ENCODE measurements around the gene GOLGA7B.
A peak's percentile ranks its signal among the peaks of the same experiment; 100 is the strongest.

Gene GOLGA7B

DNA sequence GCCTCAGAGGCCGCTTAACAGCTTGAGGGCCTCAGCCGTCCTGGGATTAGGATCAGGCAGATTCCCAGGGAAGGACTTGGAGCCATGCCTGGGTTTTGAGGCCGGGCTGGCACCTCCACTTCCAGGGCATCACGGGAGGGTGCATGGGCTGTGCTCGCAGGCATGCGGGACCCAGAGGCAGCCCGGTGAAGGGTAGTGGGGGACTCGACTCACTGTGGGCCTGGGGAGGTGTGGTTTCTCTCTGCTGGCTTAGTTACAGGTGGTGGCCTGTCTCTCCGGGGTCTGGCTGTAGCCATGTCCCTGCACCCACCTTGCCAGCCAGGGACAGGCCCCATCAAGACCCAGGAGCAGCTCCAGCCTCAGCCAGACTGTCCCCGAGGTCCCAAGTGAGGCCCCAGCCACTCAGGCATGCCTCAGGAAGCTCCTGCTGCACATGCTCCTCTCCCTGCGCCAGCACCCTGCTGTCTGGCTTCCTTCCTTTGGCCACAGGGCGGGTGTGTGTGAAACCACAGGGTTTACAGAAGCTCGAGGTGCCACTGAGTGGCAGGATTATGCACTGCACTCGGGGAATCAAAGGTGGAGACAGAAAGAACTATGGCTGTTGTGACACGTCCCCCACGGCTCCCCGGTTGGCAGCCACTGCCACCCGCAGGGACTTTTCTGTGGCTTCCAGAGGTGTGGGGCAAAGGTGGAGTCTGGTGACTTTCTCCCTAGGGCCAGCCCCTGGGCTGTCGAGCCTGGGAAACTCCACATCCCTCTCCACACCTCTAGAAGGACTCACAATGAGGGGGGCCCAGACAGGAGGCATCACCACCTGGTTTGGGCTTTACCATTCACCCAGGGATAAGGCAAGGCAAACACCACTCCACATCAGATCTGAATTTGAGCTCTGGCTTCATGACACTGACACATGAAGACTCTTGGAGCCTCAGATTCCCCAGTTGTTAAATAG, 19.7 kb downstream of the GOLGA7B start:
- TF ChIP-seq, protein P1, sequence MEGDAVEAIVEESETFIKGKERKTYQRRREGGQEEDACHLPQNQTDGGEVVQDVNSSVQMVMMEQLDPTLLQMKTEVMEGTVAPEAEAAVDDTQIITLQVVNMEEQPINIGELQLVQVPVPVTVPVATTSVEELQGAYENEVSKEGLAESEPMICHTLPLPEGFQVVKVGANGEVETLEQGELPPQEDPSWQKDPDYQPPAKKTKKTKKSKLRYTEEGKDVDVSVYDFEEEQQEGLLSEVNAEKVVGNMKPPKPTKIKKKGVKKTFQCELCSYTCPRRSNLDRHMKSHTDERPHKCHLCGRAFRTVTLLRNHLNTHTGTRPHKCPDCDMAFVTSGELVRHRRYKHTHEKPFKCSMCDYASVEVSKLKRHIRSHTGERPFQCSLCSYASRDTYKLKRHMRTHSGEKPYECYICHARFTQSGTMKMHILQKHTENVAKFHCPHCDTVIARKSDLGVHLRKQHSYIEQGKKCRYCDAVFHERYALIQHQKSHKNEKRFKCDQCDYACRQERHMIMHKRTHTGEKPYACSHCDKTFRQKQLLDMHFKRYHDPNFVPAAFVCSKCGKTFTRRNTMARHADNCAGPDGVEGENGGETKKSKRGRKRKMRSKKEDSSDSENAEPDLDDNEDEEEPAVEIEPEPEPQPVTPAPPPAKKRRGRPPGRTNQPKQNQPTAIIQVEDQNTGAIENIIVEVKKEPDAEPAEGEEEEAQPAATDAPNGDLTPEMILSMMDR (IDR thresholded peaks at IDR 0.05; ENCODE audit: low read depth, low read length): peak; percentile 82
- Histone ChIP-seq H3K27ac (peak overlapping the region; percentile 52), H3K27me3 (ENCODE audit: insufficient read depth, low read depth, severe bottlenecking) (no peaks in the 10 kb centered on the region), H3K4me3 (ENCODE audit: low read depth, low read length) (peak overlapping the region; percentile 14), H3K36me3 (no peaks in the 10 kb centered on the region), H3K9me3 (ENCODE audit: severe bottlenecking) (no peaks in the 10 kb centered on the region)
- peak; percentile 94 for DNase-seq

DNA sequence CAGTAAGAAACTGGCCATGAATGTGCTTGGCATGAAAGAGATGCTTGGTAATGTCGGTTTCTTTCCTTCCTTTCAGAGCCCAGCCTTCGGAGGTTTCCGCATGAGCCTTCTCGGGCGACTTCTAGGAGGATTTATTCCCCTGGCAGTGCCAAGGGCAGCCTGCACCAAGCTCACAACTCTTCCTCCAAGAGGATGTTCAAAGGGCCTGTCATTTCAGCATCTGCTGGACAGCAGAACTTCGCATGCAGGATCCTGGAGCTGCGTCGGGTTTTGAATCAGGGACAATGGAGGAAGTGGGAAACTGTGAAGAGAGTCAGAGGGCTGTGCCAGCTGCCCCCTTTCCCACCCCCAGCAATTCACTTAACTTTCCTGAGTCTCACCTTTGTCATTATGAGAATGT, 21.3 kb downstream of the GOLGA7B start:
- TF ChIP-seq, protein P1 (IDR thresholded peaks at IDR 0.05; ENCODE audit: low read depth, low read length): no peak
- no peaks in the 10 kb centered on the region for H3K9me3 ChIP-seq (ENCODE audit: severe bottlenecking)
- H3K4me3 ChIP-seq (ENCODE audit: low read depth, low read length): no peak overlapping the region
- H3K27ac ChIP-seq: no peak overlapping the region
- DNase-seq: no peak
- no peaks in the 10 kb centered on the region for H3K27me3 ChIP-seq (ENCODE audit: insufficient read depth, low read depth, severe bottlenecking)
- no peaks in the 10 kb centered on the region for H3K36me3 ChIP-seq

DNA sequence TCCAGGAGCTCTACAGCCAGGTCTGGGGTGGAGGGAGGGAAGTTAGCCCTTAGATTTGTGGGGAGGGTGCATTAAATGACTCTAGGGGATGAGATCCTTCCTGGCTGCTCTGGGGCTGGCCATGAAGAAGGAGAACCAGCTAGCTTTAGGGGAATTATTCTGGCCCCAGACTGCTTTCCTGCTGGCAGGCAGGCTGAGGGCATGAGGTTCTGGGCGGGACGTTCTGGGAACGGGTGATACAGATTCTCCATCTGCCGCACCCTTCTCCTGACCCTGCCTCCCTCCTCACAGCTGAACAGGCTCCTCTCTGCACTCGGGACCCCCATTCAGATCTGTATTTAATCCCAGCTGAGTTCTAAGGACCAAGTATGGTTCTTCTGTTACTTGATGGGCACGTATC, 23.9 kb downstream of the GOLGA7B start:
- no peak overlapping the region for H3K4me3 ChIP-seq (ENCODE audit: low read depth, low read length)
- no peaks in the 10 kb centered on the region for H3K36me3 ChIP-seq
- no peak overlapping the region for H3K27ac ChIP-seq
- TF ChIP-seq, protein P1 (IDR thresholded peaks at IDR 0.05; ENCODE audit: low read depth, low read length): no peak
- no peaks in the 10 kb centered on the region for H3K27me3 ChIP-seq (ENCODE audit: insufficient read depth, low read depth, severe bottlenecking)
- no peaks in the 10 kb centered on the region for H3K9me3 ChIP-seq (ENCODE audit: severe bottlenecking)
- no peak for DNase-seq

DNA sequence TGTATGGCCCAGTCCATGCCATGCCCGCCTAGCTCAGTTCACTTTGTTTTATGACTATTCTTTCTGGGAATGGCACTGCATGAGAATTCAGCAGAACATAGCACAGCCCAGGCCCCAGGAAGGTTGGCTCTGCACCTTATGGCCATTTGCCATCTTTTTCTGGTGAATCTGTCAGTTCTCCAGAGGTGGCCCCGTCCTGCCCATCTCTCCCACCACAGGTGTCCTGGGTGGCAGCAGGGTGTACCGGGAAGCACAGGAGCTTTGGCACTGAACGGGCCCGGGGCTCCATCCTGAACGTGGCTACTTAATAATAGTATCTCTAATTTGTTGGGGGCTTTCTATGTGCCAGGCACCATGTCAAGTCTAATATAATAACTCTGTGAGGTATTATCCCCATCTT, 24.7 kb downstream of the GOLGA7B start:
- H3K4me3 ChIP-seq (ENCODE audit: low read depth, low read length): no peak overlapping the region
- no peaks in the 10 kb centered on the region for H3K27me3 ChIP-seq (ENCODE audit: insufficient read depth, low read depth, severe bottlenecking)
- no peak overlapping the region for H3K27ac ChIP-seq
- no peaks in the 10 kb centered on the region for H3K36me3 ChIP-seq
- TF ChIP-seq, protein P1 (IDR thresholded peaks at IDR 0.05; ENCODE audit: low read depth, low read length): no peak
- DNase-seq: no peak
- H3K9me3 ChIP-seq (ENCODE audit: severe bottlenecking): no peaks in the 10 kb centered on the region

DNA sequence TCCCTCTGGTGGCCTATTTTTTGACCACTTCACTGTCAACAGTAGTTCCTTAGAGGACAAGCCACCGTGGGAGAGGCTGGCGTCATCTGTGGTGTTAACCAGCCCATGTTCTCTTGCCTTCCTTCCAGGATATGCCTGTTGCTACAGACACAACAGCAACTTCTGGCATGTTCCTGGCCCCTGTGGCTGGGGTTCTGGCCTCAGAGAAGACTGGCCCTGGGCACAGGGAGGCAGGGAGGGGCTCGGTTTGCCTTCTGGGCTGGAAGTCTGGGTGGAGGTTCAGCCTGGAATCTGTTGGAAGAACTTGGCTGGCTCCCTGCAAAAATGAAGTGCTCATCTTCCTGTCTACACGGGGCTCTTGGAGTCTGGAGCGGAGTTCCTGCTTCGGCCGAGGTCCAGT, 25.7 kb downstream of the GOLGA7B start:
- DNase-seq: no peak
- TF ChIP-seq, protein P1 (IDR thresholded peaks at IDR 0.05; ENCODE audit: low read depth, low read length): no peak
- no peak overlapping the region for H3K27ac ChIP-seq
- no peak overlapping the region for H3K4me3 ChIP-seq (ENCODE audit: low read depth, low read length)
- no peaks in the 10 kb centered on the region for H3K27me3 ChIP-seq (ENCODE audit: insufficient read depth, low read depth, severe bottlenecking)
- no peaks in the 10 kb centered on the region for H3K9me3 ChIP-seq (ENCODE audit: severe bottlenecking)
- H3K36me3 ChIP-seq: no peaks in the 10 kb centered on the region
